Activated T-cell treated with anti-CD3 and anti-CD28 coated beads for 48 hours (primary cell): Measurements from ENCODE around the gene ZCWPW1.

Experiments used
- DNase-seq: peaks from one replicate; pipeline ENCODE4 v3.0.0-alpha.2; 2020; ENCODE audit warnings: low read depth

Gene ZCWPW1

DNA sequence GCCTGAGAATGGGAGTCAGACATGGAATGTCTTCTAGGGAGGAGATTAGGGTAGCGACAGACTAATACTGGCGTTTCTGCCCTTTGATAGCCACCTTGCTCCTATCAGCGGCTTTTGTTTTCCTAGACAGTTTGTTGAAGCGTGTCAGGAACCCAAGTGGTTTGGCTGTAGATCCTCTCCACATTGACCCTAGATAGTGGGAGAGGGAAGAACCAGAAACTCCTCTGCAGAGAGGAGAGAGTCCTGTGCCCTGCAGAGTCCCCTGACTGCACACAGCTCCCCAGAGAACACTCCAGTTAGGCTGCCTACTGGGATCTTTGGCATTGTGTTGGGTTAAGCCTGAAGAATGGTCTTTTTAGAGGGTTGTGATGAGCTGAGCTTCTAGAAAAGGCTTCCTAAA lies 3.5 kb upstream of the ZCWPW1 start:
- DNase-seq, result no peak

- no peak for DNase-seq
Observed at GRCh38 chr7:100431286-100431735, 2.8 kb upstream of the ZCWPW1 start.

GRCh38 chr7:100430493-100431285 lies 2.2 kb upstream of the ZCWPW1 start:
- DNase-seq, result no peak

DNA sequence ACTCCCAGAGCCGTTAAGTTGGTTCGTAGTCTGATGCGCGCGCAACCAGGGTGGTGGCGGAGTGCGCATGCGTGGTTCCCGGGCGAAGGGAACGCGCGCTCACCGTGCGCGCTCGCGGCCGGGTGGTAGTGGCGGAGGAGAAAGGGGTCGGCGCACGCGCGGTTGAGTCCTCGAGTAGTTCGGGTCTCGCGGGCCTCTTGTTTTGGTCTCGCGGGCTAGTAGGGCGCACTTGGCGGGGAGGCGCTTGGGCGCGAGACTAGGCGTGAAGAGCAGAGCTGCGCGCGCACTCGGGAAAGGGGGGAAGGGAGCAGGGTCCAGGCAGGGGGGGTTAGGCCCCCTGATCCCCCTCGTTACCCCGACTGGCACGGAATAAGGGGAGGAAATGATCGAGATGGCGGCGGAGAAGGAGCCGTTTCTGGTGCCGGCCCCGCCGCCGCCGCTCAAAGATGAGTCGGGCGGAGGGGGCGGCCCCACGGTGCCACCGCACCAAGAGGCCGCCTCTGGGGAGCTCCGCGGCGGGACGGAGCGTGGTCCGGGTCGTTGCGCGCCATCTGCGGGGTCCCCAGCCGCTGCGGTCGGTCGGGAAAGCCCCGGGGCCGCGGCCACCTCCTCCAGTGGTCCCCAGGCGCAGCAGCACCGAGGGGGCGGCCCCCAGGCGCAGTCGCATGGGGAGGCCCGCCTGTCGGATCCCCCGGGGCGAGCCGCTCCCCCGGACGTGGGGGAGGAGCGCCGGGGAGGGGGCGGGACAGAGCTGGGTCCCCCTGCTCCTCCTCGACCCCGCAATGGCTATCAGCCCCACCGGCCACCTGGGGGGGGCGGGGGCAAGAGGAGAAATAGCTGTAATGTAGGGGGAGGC lies 1.4 kb upstream of the ZCWPW1 start, which contains the start of gene MEPCE:
Gene MEPCE (plus strand): TSS at position 195 of the 856 bp plus-strand sequence. CDS start 188 bp downstream, at position 383.
- DNase-seq, result peak; percentile 96

DNA sequence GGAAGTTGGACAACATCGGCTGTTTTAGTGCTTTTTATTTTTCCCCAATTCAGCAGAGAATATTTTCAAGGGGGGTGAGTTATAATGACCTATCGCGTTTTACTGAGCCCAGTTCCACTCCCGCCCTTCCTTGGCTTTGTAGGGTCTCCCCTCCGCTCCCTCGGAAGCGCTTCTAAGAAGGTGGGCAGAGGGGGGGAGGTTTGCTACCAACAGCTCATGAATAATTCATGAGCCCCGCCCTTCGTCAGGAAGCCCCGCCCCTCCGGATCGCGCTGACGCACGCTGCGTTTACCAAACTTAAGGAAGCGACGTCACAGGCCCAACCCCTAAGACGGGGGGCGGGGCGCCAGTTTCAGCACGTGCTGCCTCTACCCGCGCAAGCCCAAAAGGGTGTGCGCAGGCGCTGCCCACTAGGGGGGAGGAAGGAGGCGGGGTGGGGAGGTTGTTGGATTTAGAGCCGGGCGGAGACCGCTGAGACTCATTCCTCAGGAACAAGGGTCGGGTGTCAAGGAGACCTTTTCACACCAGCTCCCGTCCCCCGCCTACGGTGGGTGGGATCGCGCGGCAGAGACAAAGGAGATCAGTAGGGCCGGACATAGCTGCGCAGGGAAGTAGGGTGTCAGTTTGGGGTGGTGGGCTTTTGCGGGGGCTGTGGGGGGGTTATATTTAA lies 599 bp upstream of the ZCWPW1 start:
- DNase-seq, result peak; percentile 100

- DNase-seq, result no peak
Observed at GRCh38 chr7:100427762-100428198, 723 bp downstream of the ZCWPW1 start.

GRCh38 chr7:100426516-100426915 lies 2.0 kb downstream of the ZCWPW1 start:
- no peak for DNase-seq

GRCh38 chr7:100425347-100425746 lies 3.2 kb downstream of the ZCWPW1 start:
- DNase-seq, result no peak

- no peak for DNase-seq
Observed at GRCh38 chr7:100423315-100423714, 5.2 kb downstream of the ZCWPW1 start.

DNA sequence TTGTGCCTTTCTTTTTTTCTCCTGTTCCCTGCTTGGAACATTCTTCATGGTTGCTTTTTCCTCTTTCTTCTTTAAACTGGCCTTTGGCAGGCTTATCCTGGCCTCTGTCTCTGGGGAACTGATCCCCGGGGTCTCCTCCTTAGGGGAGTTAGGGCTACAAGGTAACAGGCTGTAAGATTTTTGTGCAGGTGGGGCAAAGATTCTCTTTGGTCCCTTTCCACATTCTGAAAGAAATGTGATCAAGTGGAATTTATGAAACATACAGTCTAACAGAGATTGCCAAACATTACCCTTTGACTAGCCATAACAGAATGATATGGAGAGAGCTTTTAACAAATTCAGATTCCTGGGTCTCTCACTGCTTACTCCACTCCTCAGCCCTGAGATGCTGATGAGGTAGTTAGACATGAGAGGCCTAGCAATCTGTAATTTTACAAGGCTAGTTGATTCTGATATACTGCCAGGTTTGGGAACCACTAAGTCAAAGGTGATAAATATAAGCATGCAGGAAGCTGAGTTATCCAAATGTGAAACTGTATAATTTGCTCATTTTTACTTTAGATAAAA lies 8.8 kb downstream of the ZCWPW1 start:
- DNase-seq, result no peak

DNA sequence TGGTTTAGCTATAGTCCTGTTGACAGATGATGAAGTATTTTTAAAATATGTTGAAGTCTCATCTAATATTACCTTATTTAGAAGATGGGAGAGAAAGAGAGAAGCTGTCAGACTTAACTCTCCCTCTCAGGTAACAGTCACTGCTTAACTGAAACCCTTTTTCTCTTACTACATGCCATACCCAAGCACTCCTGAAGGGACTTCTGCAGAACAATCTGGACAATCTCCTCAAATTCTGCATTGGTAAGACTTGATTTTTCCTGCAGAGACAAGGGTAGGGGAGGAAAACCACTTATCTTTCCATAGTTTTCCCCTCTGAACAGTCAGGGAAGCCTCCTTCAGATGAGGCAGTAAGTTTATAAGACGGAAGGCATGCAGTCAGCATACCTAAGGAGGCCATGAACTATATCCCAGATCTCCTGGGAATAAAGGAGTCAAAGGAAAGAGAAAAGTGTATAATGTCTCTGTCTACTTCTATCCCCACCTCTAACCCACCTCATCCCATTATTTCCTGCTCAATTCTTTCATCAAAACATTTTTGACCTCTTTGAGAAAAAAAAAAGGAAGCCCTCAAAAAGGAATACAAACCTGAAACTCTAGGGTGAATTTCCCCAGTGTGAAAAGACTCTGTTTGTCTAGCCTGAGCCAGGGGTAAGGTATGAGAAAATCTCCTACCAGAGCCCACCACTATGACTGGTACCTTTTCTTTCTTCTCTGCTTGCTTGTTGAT lies 9.4 kb downstream of the ZCWPW1 start:
- DNase-seq, result no peak

DNA sequence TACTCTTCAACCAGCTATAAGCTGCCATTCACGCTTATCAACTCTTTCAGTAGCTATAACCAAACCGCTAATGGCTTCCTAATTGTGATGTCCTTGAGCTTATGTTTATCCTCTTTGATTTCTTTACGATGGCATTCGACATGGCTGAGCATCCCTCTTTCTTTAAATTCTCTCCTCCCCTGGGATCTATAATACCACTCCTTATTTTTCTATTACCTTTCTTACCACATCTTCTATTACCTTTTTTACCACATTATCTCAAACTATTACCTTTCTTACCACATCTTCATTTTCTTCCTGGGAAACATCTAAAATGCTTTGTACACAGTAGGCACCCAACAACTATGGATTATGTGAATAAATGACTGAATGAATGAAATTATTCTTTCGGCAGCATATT lies 13.1 kb downstream of the ZCWPW1 start:
- DNase-seq, result no peak

GRCh38 chr7:100413889-100414288 lies 14.6 kb downstream of the ZCWPW1 start:
- no peak for DNase-seq

DNA sequence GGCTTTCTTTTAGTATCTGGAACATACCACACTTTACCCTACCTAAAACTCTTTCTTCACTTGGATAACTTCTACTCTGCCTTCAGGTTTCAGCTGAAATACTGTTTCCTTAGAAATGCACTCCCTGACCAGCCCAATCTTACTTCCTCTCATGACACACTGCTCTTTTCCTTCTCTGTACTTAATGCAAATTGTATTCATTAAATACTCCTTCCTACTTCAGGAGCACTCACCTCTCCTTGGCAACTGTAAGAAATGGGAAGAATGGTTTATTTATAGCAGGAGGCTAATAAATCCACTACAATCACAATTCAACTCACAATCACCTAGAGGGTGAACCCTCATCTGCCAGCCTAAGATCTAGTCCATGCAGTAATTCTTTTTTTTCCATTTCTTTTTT lies 15.2 kb downstream of the ZCWPW1 start:
- DNase-seq, result no peak

- DNase-seq, result no peak
Observed at GRCh38 chr7:100411101-100411500, 17.4 kb downstream of the ZCWPW1 start.

DNA sequence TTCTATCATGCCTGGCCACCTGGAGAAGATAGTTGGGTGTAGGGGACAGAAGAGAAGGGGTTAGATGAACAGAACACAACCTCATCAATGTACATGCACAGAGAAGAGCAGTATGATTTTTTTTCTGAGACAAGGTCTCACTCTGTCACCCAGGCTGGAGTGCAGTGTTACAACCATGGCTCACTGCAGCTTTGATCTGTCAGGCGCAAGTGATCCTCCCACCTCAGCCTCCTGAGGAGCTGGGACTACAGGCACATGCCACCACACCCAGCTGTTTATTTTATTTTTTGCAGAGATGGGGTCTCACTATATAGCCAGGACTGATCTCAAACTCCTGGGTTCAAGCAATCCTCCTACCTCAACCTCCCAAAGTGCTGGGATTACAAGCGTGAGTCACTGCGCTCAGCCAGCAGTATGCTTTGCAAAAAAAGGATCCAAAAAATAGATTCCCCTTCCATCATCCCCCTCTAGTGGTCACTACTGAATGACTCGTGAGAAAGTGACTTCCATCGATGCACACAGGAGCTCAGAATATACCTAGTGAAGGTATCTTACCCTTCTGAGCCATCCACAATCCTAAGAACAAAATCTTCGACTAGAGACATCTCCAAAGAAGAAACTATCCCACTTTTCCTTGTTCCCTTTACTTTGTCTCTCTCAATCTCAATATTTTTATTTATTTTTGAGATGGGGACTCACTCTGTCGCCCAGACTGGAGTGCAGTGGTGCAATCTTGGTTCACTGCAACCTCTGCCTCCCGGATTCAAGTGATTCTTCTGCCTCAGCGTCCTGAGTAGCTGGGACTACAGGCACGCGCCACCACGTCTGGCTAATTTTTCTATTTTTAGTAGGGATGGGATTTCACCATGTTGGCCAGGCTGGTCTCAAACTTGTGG lies 21.0 kb downstream of the ZCWPW1 start:
- DNase-seq, result no peak

GRCh38 chr7:100406767-100407166 lies 21.7 kb downstream of the ZCWPW1 start:
- no peak for DNase-seq

GRCh38 chr7:100402241-100402640 lies 26.3 kb downstream of the ZCWPW1 start:
- DNase-seq, result no peak

DNA sequence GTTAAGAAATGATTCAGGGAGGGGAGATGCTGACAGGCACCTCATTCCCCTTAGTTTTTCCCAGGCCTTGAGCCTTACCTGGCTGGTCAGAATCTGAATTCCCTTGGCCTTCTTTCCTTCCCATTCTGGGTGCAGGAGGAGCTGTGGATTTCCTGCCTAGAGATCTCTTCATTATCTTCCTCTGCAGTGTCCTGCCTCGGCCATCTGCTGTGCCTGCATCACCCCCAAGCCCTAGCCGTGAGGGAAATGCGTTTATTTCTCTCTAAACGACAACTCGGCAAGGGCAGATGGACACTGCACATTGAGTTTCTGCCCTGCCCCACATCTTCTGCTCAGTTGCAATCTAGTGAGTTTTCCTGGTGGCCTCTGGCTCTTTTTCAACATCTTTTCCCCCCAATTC lies 26.7 kb downstream of the ZCWPW1 start:
- no peak for DNase-seq

DNA sequence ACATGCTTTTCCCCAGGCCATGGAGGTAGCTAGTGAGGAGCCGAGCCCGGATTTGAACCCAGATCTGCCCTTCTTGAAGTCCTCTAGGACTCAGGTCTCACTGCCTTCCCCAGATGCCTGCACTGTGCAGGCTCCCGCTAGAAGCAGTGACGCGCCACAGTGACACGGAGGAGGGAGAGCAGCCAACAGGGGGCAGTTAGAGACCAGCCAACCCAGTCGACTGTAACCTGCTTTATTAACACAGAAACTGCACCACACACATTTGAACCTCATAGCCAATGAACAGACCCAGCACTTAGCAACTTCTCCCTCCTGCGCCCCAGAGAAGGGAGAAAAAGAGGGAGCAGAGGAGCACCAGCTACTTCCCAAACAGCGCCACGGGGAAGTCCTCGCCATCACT lies 27.8 kb downstream of the ZCWPW1 start:
- no peak for DNase-seq
